HepG2 (cell line): ENCODE data around the gene NOXRED1. TPM values are rescaled to one million over a fixed set of nuclear protein-coding genes. Genes with fewer than 3 reads are reported as not detected.
A peak's percentile ranks its signal among the peaks of the same experiment; 100 is the strongest.

Experiments
- ASH2L ChIP-seq: fragments of 300-600, 200-600 bp; sonication (generic); IDR thresholded peaks from 2 replicates; pipeline ENCODE4 v1.7.0; 2017; ENCODE audit warnings: low read depth, mild to moderate bottlenecking, moderate library complexity, mixed read lengths, low read length; ENCODE audit not compliant: insufficient read length
- E2F1 ChIP-seq: sonication (generic); formaldehyde crosslinking; IDR thresholded peaks from 2 replicates; pipeline ENCODE4 v1.5.0; 2020; ENCODE audit warnings: missing genetic modification reagents
- ETV6 ChIP-seq: sonication (generic); formaldehyde crosslinking; conservative IDR thresholded peaks from 2 replicates; pipeline ENCODE4 v1.4.0; 2020; ENCODE audit warnings: missing genetic modification reagents
- GABPA ChIP-seq, 2 experiments: IDR thresholded peaks; 2 replicates each; pipeline ENCODE4 v1.6.1; 2011 to 2016; ENCODE audit warnings: low read depth in 2 of 2, low read length in 1 of 2, missing biosample characterization in 1 of 2, missing genetic modification characterization in 1 of 2
- GLI4 ChIP-seq: sonication (generic); formaldehyde crosslinking; IDR thresholded peaks from 2 replicates; pipeline ENCODE4 v1.5.1; 2020; ENCODE audit warnings: missing genetic modification reagents, mild to moderate bottlenecking, moderate library complexity, borderline replicate concordance
- HDAC2 ChIP-seq: sonication (generic); formaldehyde crosslinking; IDR thresholded peaks from 2 replicates; pipeline ENCODE4 v1.4.0; 2020; ENCODE audit warnings: missing genetic modification reagents
- KDM5B ChIP-seq: sonication (generic); formaldehyde crosslinking; IDR thresholded peaks from 2 replicates; pipeline ENCODE4 v1.4.0; 2020; ENCODE audit warnings: missing genetic modification reagents, mild to moderate bottlenecking, borderline replicate concordance
- NAIF1 ChIP-seq: sonication (generic); formaldehyde crosslinking; IDR thresholded peaks from 2 replicates; pipeline ENCODE4 v1.5.0; 2020; ENCODE audit warnings: mild to moderate bottlenecking, missing genetic modification reagents, borderline replicate concordance
- NFKB2 ChIP-seq: sonication (generic); formaldehyde crosslinking; IDR thresholded peaks from 2 replicates; pipeline ENCODE4 v1.4.0; 2020; ENCODE audit warnings: missing genetic modification reagents, borderline replicate concordance
- NFYC ChIP-seq: IDR thresholded peaks from 2 replicates; pipeline ENCODE4 v1.6.1; 2016; ENCODE audit warnings: missing genetic modification reagents, missing compliant biosample characterization
- PLRG1 ChIP-seq: fragments of 450-650 bp; conservative IDR thresholded peaks from 2 replicates; pipeline ENCODE4 v1.6.1; 2016
- POLR2AphosphoS5 ChIP-seq: IDR thresholded peaks from 2 replicates; pipeline ENCODE4 v1.6.1; 2012; ENCODE audit warnings: low read depth, low read length
- SIN3B ChIP-seq: fragments of 150-350 bp; IDR thresholded peaks from 2 replicates; pipeline ENCODE4 v1.6.1; 2014; ENCODE audit warnings: low read length
- TRIM24 ChIP-seq: sonication (generic); formaldehyde crosslinking; IDR thresholded peaks from 2 replicates; pipeline ENCODE4 v1.8.0; 2022; ENCODE audit warnings: mild to moderate bottlenecking, missing genetic modification reagents
- YEATS2 ChIP-seq: sonication (generic); formaldehyde crosslinking; IDR thresholded peaks from 2 replicates; pipeline ENCODE4 v1.4.0; 2020; ENCODE audit warnings: missing genetic modification reagents, borderline replicate concordance
- ZNF546 ChIP-seq: sonication (generic); formaldehyde crosslinking; conservative IDR thresholded peaks from 2 replicates; pipeline ENCODE4 v1.8.1; 2023; ENCODE audit warnings: mild to moderate bottlenecking, missing genetic modification reagents
- ZSCAN12 ChIP-seq: sonication (generic); formaldehyde crosslinking; IDR thresholded peaks from 2 replicates; pipeline ENCODE4 v1.9.0; 2021; ENCODE audit warnings: mild to moderate bottlenecking, missing genetic modification reagents
- polyA plus RNA-seq, 8 experiments: library from polyadenylated mRNA; depleted of rRNA in 3 of 8; stranded (reverse) in 7 of 8; unstranded in 1 of 8; fragments of >200 nt; fragmentation: Illumina TruSeq in 4 of 8; extraction: Trizol in 4 of 8; gene quantifications; 2 replicates each; pipeline versions ENCODE4 v1.2.1 to v1.2.3, GENCODE V29; 2011 to 2016; ENCODE audit warnings: low read depth in 4 of 8, missing spikeins in 1 of 8, mixed read lengths in 1 of 8; ENCODE audit not compliant: insufficient read depth in 1 of 8
- total RNA-seq, 5 experiments: library from RNA; depleted of rRNA; stranded (reverse); fragments of >200 nt; fragmentation: Illumina TruSeq; extraction: Trizol; gene quantifications; 2 replicates each; pipeline ENCODE4 v1.2.3, GENCODE V29; 2016; ENCODE audit warnings: low read depth in 1 of 5
- TF ChIP-seq, protein P1 (sequence below): sonication (generic); formaldehyde crosslinking; IDR thresholded peaks from 2 replicates; pipeline ENCODE4 v1.5.0; 2020; ENCODE audit warnings: missing genetic modification reagents, mild to moderate bottlenecking, borderline replicate concordance
- TF ChIP-seq, protein P2 (sequence below): sonication (generic); formaldehyde crosslinking; IDR thresholded peaks from 2 replicates; pipeline ENCODE4 v1.9.0; 2022; ENCODE audit warnings: missing genetic modification reagents, mild to moderate bottlenecking, borderline replicate concordance
- TF ChIP-seq, protein P3 (sequence below): sonication (generic); formaldehyde crosslinking; IDR thresholded peaks from 2 replicates; pipeline ENCODE4 v1.5.0; 2020; ENCODE audit warnings: missing genetic modification reagents
- TF ChIP-seq, protein P4 (sequence below): sonication (generic); formaldehyde crosslinking; IDR thresholded peaks from 2 replicates; pipeline ENCODE4 v1.8.1; 2023; ENCODE audit warnings: mild to moderate bottlenecking, missing genetic modification reagents

NOXRED1 gene
- total and polyA plus RNA-seq, 2 of the 13 experiments (the other 11 are each of a cell fraction or from before 2014, with no cell fraction given): 0.24 to 0.41 TPM

DNA sequence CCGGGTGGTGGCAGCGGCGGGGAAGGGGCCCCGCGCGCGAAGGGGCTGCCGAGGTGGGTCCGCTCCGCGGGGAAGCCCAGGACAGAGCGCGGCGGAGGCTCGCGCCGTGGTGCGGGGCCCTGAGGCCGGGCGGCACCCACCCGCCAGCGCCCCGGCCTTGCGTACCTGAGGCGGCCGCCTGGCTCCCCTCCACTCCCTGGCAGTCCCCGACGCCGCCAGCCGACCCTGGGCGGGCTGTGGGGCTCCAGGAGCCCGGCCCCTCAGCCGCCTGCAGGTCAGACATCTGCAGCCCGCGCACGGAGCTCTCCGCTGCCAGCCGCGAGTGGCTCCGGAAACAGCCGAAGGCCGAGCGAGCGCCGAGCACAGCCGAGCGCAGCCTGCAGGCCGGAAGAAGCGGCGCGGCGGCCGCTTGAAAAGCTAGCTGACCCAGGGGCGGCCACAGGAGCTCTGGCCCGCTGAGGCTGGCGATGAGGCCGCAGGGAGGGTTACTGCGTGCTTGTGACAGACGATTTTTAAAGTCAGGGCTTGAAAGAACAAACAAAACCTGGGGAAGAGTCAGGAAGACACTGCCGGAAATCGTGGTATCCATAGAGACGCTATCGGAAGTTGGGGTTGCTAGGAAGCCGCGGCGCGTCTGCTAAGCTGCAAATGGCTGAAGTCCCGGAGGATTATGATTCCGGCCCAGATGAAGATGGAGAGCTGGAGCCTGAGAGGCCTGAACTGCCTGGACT, 46.4 kb downstream of the NOXRED1 start, which contains the start of the genes SAMD15 and TMED8 (continued):
- TF ChIP-seq, protein P1, sequence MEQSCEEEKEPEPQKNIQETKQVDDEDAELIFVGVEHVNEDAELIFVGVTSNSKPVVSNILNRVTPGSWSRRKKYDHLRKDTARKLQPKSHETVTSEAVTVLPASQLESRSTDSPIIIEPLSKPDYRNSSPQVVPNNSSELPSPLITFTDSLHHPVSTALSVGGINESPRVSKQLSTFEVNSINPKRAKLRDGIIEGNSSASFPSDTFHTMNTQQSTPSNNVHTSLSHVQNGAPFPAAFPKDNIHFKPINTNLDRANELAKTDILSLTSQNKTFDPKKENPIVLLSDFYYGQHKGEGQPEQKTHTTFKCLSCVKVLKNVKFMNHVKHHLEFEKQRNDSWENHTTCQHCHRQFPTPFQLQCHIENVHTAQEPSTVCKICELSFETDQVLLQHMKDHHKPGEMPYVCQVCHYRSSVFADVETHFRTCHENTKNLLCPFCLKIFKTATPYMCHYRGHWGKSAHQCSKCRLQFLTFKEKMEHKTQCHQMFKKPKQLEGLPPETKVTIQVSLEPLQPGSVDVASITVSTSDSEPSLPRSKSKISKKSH: 0 out of 2 replicates have a peak, but pooled peaks have one; percentile 59
- TF ChIP-seq KDM5B (CRISPR knock-in tag): peak; percentile 61; the same call in 1 of the 2 replicates
- TF ChIP-seq, protein P2, sequence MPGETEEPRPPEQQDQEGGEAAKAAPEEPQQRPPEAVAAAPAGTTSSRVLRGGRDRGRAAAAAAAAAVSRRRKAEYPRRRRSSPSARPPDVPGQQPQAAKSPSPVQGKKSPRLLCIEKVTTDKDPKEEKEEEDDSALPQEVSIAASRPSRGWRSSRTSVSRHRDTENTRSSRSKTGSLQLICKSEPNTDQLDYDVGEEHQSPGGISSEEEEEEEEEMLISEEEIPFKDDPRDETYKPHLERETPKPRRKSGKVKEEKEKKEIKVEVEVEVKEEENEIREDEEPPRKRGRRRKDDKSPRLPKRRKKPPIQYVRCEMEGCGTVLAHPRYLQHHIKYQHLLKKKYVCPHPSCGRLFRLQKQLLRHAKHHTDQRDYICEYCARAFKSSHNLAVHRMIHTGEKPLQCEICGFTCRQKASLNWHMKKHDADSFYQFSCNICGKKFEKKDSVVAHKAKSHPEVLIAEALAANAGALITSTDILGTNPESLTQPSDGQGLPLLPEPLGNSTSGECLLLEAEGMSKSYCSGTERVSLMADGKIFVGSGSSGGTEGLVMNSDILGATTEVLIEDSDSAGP: peak; percentile 78; the same call in 1 of the 2 replicates
- 0 out of 2 replicates have a peak, but pooled peaks have one; percentile 35 for TF ChIP-seq ZNF546 (CRISPR knock-in tag)
- TF ChIP-seq ETV6 (CRISPR knock-in tag): peak; percentile 45; the same call in 1 of the 2 replicates
- TF ChIP-seq, protein P3, sequence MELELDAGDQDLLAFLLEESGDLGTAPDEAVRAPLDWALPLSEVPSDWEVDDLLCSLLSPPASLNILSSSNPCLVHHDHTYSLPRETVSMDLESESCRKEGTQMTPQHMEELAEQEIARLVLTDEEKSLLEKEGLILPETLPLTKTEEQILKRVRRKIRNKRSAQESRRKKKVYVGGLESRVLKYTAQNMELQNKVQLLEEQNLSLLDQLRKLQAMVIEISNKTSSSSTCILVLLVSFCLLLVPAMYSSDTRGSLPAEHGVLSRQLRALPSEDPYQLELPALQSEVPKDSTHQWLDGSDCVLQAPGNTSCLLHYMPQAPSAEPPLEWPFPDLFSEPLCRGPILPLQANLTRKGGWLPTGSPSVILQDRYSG (CRISPR knock-in tag): no peak
- peak; percentile 76; the same call in 1 of the 2 replicates for TF ChIP-seq NFKB2 (CRISPR knock-in tag)
- TF ChIP-seq GABPA (IDR thresholded peaks at IDR 0.05; ENCODE audit: low read depth, low read length): peak; percentile 56
- peak; percentile 92 for TF ChIP-seq GABPA (CRISPR knock-in tag; IDR thresholded peaks at IDR 0.05; ENCODE audit: low read depth)
- TF ChIP-seq NFYC (CRISPR knock-in tag): no peak
- peak; percentile 59; the same call in 1 of the 2 replicates for TF ChIP-seq E2F1 (CRISPR knock-in tag)
- peak; percentile 78 for TF ChIP-seq ASH2L
- peak; percentile 25; the same call in 1 of the 2 replicates for TF ChIP-seq HDAC2 (CRISPR knock-in tag)
- no peak for TF ChIP-seq PLRG1
- TF ChIP-seq ZSCAN12 (CRISPR knock-in tag): peak; percentile 90
- peak; percentile 72 for TF ChIP-seq YEATS2 (CRISPR knock-in tag)
- peak; percentile 49; the same call in 1 of the 2 replicates for TF ChIP-seq SIN3B
- TF ChIP-seq, protein P4, sequence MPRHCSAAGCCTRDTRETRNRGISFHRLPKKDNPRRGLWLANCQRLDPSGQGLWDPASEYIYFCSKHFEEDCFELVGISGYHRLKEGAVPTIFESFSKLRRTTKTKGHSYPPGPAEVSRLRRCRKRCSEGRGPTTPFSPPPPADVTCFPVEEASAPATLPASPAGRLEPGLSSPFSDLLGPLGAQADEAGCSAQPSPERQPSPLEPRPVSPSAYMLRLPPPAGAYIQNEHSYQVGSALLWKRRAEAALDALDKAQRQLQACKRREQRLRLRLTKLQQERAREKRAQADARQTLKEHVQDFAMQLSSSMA (CRISPR knock-in tag): no peak
- TF ChIP-seq TRIM24 (CRISPR knock-in tag): no peak
- TF ChIP-seq POLR2AphosphoS5: peak; percentile 53
- 0 out of 2 replicates have a peak, but pooled peaks have one; percentile 55 for TF ChIP-seq GLI4 (CRISPR knock-in tag)
- TF ChIP-seq NAIF1: no peak; the same call in 1 of the 2 replicates
